C4-2B (cell line): ENCODE measurements around the gene LRRC8E.
"Not testable (repeated sequence)": the region's sequence is repeated elsewhere in the genome, so short reads cannot be mapped to it uniquely, and the experiment has no call there.

Experiments
- H3K27ac ChIP-seq: fragments of 450-650 bp; 2 replicates; pipeline ENCODE4 v1.5.1; 2017
- ZFX ChIP-seq: fragments of 450-650 bp; IDR thresholded peaks from 2 replicates; pipeline ENCODE4 v1.6.1; 2017
- TF ChIP-seq, protein P1 (sequence below): fragments of 450-650 bp; conservative IDR thresholded peaks from 2 replicates; pipeline ENCODE4 v1.5.1; 2017; ENCODE audit warnings: mild to moderate bottlenecking

Gene LRRC8E

DNA sequence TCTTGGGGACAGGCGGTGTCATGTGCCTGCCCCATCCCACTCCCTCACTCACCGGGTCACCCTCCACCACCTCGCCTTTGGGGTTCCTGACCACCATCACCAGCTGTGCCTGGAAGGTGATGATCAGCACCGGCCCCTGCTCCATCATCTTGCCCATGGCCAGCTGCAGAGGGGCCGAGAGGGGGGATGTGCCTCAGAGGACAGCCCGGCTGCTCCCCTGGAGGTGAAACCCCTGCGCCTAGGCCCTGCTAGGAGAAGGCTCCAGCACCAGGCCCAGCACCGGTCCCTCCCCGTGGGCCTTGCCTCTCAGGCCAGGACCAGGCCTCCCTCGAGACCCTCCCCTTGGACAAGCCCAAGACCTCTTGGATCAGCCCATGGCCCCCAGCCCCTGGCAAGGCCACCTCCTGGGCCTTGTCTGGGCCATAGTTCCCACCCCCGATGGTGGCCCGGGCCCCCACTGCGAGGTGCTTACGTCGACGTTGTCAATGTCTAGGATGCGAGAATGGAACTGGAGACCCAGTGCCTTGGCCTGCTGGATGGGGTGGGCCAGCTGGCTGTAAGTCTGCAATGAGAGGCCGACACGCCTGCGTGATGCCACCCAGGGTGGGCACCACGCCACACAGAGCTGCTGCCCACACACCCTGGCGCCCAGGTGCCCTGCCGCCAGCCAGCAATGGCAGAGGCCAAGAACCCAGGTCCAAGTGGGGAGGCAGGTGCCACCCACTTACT is 39.5 kb downstream of the LRRC8E start:
- no peak for TF ChIP-seq ZFX
- TF ChIP-seq, protein P1, sequence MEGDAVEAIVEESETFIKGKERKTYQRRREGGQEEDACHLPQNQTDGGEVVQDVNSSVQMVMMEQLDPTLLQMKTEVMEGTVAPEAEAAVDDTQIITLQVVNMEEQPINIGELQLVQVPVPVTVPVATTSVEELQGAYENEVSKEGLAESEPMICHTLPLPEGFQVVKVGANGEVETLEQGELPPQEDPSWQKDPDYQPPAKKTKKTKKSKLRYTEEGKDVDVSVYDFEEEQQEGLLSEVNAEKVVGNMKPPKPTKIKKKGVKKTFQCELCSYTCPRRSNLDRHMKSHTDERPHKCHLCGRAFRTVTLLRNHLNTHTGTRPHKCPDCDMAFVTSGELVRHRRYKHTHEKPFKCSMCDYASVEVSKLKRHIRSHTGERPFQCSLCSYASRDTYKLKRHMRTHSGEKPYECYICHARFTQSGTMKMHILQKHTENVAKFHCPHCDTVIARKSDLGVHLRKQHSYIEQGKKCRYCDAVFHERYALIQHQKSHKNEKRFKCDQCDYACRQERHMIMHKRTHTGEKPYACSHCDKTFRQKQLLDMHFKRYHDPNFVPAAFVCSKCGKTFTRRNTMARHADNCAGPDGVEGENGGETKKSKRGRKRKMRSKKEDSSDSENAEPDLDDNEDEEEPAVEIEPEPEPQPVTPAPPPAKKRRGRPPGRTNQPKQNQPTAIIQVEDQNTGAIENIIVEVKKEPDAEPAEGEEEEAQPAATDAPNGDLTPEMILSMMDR = no peak
- H3K27ac ChIP-seq = no peak overlapping the region

DNA sequence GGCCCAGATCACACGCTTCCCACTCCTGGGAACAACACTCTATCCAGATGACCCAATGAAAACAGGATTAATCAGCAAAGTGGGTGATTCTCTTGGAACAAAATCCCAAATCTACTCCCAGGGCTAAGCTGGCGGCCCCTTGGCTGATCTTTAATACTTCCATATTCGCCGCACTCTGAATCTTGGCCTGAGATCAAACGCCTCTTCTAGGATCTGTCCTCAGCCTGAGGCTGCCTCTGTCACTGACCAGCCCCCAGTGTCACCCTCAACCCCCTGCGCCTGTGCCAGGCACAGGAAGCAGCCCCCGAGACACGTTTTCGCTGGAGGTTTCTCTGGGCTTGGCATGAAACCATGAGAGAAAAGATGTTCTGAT is 40.0 kb downstream of the LRRC8E start:
- no peak overlapping the region for H3K27ac ChIP-seq
- TF ChIP-seq, protein P1 = no peak
- no peak for TF ChIP-seq ZFX

DNA sequence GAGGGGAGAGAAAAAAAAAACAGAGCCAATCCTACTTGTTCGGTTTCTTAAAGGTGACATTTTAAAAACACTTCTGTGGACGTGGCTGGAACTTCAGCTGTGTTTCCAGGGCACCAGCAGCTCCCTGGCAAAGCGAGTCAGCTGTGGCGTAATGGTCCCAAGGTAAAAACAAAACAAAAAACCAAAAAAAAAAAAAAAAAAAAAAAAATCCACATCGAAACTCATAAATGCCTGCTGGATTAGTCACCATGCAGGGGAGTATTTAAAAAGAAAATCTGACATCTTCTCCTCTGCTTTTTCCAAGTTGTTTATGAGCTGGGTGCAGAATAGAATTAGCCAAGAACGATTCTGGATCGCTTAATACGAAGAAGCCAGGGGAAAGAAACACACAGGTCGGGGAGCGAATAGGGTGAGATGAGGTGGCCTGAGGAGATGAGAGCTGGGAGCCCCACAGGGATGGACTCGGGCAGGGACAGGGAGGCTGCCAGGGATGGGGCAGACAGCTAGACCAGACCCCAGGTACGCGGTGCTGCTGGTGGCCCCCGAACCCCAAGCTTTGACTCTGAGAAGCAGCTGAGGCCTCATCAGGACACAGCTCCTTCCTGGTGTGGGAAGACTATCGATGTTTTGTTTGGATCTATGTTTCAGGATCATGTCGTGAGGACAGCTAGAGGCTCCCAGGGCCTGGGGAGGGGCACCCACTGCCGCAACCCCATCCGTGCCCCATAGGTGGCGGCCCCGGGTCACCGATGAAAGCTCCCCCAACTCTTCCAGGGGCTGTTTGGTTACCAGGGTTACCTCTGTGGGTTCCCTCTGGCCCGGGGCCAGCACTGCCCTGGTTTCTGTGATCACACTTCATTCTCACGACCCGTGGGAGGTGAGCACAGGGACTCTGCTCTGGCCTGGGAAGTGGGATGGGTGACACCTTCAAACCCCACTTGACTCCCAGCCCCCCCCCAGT is 40.7 kb downstream of the LRRC8E start:
- TF ChIP-seq, protein P1 = peak; percentile 57
- no peak for TF ChIP-seq ZFX
- H3K27ac ChIP-seq = no peak overlapping the region

DNA sequence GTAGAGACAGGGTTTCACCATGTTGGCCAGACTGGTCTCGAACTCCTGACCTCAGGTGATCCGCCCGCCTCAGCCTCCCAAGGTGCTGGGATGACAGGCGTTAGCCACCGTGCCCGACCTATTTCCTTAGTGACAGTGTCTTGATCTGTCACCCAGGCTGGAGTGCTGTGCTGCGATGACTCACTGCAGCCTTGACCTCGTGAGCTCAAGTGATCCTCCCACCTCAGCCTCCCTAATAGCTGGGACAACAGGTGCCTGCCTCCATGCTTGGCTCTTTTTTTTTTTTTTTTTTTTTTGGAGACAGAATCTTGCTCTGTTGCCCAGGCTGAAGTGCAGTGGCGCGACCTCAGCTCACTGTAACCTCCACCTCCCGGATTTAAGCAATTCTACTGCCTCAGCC is 41.7 kb downstream of the LRRC8E start:
- not testable (repeated sequence) for H3K27ac ChIP-seq

DNA sequence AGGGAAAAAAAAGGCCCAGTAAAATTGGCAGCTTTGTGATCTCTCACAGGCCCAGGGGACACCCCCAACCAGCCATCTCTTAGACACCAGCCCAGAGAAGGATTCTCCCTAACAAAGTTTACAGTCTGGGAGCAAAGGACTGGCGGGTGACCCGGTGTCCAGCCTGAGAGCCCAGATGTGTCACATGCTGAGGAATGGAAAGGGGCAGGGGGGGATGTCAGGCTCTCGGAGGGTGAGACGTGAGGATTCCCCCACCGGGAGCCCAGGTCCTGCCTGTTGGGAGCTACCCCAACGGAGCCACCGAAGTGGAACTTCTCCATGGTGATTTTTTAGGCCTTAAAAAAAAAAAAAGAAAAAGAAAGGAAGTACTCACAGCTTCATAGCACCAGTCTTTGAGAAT is 42.5 kb downstream of the LRRC8E start:
- TF ChIP-seq, protein P1 = no peak
- TF ChIP-seq ZFX = no peak
- H3K27ac ChIP-seq = no peak overlapping the region

DNA sequence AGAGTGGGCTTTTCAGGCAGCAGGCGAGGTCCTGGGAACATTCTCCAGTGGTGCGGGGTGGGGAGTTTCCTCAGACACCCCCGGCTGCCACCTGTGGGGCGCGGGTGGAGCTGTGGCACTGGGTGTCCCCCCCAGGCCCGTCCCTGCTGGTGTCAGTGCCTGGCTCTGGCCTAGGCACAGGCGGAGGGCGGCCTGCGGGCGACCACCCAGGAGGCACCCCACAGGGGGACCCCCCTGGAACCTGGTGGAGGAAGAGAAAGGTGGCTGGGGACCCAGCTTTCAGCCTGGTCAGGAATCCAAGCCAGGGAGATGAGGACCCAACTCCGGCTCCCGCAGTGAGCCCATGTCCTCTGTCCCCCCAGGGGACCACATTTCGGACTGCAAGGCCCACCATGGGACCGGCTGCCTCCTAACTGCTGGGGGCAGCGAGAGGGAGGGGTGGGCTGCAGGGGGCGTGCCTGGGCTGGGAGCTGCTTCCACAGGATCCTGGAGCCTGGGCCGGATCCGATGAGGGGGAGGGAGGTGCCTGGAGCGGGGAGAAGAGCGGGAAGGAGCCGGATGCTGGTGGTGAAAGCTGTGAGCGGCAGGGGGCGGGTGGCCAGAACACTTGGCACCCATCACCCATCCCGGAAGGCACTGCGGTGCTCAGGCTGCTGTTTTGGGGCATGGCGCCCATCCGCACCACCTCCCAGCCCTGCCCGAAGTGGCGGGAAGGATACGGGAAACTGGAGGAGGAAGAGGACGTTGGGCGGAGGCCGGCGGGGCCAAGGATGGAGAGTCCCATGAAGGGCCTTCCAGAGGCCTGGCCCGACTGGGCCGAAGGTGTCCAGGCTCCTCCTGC is 43.1 kb downstream of the LRRC8E start:
- no peak overlapping the region for H3K27ac ChIP-seq
- TF ChIP-seq, protein P1 = no peak
- no peak for TF ChIP-seq ZFX

DNA sequence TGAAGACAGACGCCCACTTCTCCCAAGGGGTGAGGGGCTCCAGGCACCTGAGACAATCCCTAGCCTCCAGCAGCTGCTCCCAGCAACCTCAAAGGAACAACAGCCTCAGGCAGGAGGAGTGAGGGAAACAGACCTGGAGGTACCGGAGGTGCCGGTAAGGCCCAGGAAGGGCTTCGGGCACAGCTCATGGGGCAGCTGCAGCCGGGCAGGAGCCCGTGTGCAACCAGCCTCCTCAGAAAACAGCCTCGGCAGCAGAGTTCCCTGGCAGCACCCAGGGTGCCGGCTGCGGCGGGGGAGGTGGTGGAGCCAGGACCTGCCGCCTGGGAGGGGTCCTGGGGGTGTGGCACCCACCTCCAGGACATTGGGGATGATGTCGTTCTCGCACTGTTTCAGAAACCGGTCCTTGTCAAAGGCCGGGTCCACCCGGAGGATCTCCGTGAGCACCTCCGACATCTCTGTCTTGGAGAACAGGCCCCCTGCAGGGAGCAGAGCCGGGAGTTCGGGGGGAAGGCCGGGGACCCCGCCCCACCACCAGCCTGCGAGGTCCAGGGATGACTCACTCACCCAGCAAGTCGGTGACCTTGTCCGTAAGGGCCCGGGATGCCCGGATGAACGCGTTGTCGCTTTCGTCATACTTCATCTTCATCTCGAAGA is 44.1 kb downstream of the LRRC8E start:
- no peak for TF ChIP-seq ZFX
- TF ChIP-seq, protein P1 = no peak
- H3K27ac ChIP-seq = no peak overlapping the region
